Measurements from ENCODE around the gene LMBRD2. TPM values are rescaled to one million over a fixed set of nuclear protein-coding genes. Genes with fewer than 3 reads are reported as not detected.
"Not testable (repeated sequence)": the region's sequence is repeated elsewhere in the genome, so short reads cannot be mapped to it uniquely, and the experiment has no call there.

Gene LMBRD2
- 1 to 10 TPM; 2.3 to 3.1 (median 2.6) TPM for polyA plus RNA-seq

DNA sequence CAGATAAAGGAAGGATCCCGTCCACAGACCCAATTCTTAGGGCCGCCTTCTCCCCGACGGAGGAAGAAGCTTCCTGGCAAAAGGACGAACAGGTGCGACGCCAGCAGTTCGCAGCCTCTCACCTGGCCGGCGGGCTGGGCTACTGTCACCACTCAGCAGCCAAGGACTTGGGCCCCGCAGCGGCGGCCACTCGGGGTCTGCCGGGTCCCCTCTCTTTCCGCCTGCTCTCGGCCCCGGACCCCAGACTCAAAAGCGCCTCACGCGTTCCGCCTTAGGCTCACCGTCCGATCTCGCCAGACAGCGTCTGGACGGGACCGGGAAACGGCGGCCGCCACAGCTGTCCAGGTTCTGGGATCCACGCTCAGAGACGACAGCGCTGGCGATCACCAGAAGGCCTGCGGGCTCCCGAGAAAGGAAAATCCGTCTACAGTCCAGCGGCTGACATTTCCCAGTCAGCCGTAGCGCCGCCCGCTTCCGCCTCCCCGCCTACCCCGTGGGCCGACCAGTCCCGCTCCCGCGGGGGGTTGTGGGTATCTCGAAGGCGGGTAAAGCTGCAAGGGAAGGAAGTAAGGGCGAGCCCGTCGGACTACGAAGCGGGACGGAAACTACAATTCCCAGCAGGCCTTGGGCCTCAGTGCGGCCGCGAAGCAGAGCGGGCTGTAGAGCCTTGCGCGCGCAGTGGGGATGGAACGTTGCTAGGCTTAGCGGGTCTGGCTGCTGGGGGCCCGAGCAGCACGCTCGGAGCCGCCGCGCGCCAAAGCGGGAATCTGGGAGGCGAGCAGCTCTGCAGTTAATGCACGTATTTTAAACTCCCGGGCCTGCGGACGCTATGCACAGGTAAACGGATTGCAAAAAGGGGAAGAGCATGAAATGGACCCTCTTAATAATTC, at the start of gene LMBRD2, which contains the start of gene SKP2:
Gene LMBRD2, minus strand, starts transcription at position 454 of the 890 bp plus-strand sequence. CDS start 8,538 bp downstream, outside the sequence.
Gene SKP2, plus strand, starts transcription at position 678 of the 890 bp plus-strand sequence. Its CDS starts 152 bp downstream, at position 830.
- WGBS, 3 donors = 0% methylated on average over 81 of the region's 81 CpGs
- H3K27ac ChIP-seq (ENCODE audit: low read depth, low read length) = no peak within 1 kb of the TSS

GRCh38 chr5:36200513-36200912, 48.8 kb upstream of the LMBRD2 start:
- no peak overlapping the region for H3K27ac ChIP-seq (ENCODE audit: low read depth, low read length)
- 86 to 88% (median 88%) methylated on average over 4 of the region's 4 CpGs for WGBS, 3 donors

- no peak overlapping the region for H3K27ac ChIP-seq (ENCODE audit: low read depth, low read length)
- 70 to 80% (median 72%) methylated on average over 2 of the region's 2 CpGs for WGBS, 3 donors
Observed at GRCh38 chr5:36199620-36200019, 47.9 kb upstream of the LMBRD2 start.

DNA sequence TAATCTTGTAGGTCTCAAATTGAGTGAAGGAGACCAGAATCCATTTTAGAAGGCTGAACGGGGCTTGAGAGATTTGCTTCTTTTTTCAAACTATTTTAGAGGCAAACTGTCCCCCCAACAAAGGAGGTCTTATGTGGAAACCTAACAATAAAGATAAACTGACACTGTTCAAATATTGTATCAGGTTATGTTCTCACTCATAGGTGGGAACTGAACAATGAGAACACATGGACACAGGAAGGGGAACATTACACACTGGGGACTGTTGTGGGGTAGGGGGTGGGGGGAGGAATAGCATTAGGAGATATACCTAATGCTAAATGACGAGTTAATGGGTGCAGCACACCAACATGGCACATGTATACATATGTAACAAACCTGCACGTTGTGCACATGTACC, 47.1 kb upstream of the LMBRD2 start:
- not testable (repeated sequence) for H3K27ac ChIP-seq (ENCODE audit: low read depth, low read length)
- 56 to 94% (median 85%) methylated on average over 2 to 3 of the region's 3 CpGs for WGBS, 3 donors

DNA sequence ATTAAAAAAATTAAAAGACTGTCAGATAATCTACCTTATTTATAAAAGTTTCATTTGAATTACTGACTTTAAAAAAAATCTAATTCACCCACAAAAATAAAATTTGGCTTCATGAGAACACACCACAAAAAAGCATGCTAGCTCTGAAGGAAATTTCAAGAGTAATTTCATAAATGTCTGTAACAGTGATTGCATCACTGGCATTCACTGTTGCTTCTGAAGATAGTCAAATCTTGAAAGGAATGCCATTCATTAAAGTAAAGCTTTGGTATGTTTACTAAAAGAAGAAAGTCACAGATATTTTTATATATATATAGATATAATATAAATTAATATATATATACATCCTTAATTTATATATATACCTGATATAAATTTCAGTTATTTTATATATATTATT, 46.6 kb upstream of the LMBRD2 start:
- H3K27ac ChIP-seq (ENCODE audit: low read depth, low read length) = no peak overlapping the region

DNA sequence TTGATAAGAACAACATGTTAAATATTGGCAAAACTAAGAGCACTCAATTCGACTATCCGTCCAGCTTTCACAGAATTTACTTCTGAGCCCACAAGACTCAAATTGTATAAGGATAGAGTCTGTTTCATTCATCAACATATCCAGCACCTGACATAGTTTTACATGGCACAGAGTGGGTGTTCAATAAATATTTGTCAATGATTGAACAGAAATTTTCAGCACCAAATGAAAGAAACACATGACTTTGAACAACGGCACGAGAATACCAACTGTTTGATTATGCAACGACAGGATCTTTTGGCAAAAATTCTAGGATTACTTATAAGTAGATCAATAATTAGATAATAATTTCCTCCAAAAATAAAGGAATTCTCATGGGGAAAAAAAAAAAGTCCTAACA, 42.1 kb upstream of the LMBRD2 start:
- 67 to 97% (median 96%) methylated on average over 5 of the region's 5 CpGs for whole genome bisulfite sequencing, 3 donors
- no peak overlapping the region for H3K27ac ChIP-seq (ENCODE audit: low read depth, low read length)

- not testable (repeated sequence) for H3K27ac ChIP-seq (ENCODE audit: low read depth, low read length)
- WGBS, 3 donors = 89 to 97% (median 90%) methylated on average over 2 to 4 of the region's 4 CpGs
Observed at GRCh38 chr5:36184408-36184807, 32.7 kb upstream of the LMBRD2 start.

DNA sequence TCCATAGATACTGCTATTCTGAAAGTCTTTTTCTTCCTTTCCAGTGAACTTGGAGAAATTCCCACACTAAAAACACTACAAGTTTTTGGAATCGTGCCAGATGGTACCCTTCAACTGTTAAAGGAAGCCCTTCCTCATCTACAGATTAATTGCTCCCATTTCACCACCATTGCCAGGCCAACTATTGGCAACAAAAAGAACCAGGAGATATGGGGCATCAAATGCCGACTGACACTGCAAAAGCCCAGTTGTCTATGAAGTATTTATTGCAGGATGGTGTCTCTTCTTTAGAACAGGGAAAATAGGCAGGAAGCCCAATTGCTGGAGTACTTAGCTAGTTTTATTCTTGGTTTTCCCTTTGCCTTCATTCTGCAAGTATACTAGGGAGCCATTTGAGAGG, 30.1 kb upstream of the LMBRD2 start:
- H3K27ac ChIP-seq (ENCODE audit: low read depth, low read length) = no peak overlapping the region
- 67 to 73% (median 69%) methylated on average over 2 of the region's 2 CpGs for WGBS, 3 donors

- H3K27ac ChIP-seq (ENCODE audit: low read depth, low read length) = no peak overlapping the region
- WGBS, 3 donors = 88 to 93% (median 93%) methylated on average over 2 of the region's 2 CpGs
Observed at GRCh38 chr5:36180556-36181350, 29.1 kb upstream of the LMBRD2 start.

- 80 to 88% (median 83%) methylated on average over 4 of the region's 4 CpGs for WGBS, 3 donors
- H3K27ac ChIP-seq (ENCODE audit: low read depth, low read length) = no peak overlapping the region
Observed at GRCh38 chr5:36179950-36180349, 28.3 kb upstream of the LMBRD2 start.

DNA sequence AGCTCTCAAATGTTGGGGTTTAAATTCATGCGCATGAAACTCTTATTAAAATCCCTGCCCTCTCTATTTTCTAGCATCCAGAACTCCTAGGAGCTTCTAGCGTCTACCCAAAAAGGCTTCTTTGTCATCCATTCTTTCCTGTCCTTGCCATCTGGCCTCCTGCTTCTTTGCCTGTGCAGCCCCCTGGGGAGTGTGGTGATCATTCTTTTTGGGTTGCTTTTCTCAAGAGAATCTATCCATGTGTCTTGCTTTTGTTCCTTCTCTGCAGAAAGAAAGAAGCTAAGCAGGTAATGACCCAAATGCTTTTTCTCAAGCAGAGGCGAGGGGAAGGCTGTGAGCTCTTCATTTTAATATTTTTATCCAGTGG, 26.8 kb upstream of the LMBRD2 start:
- 88 to 92% (median 92%) methylated on average over 3 of the region's 3 CpGs for WGBS, 3 donors
- no peak overlapping the region for H3K27ac ChIP-seq (ENCODE audit: low read depth, low read length)

DNA sequence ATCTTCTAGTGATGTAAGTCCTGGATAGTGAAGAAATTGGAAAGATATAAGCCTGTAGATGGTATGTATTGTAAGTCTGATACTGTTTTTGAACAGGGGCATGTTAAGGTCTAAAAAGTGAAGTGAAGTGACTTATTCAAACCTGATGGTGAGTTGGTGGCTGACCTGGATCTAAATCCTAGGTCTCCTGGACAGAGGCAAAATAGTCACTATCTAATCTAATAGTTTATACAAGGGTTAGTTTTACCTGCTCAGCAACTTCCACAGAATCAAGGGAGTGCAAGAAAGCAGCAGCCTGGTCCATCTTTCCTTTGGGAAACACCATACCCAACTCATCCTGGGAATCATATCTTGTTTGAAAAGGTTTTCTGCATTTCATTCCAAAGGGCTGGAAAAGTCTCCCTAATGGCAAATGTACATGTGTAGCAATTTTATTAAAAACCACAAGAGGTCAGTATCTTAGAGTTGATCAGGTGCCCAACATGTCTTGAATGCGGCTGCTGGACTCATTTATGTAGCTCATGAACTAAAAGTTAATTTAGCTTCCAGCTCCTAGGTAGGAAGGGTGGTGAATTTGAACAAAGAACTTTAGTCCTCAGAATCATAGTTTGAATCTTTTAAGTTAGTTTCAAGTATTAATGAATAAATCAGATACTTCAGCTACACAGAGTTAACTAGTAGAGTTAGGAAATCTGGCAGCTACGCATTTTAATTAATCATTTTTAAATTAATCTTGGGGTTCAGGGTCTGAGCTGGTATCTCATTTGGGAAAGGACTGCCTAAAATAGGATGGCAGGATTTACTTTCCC, 26.2 kb upstream of the LMBRD2 start:
- 46 to 74% (median 67%) methylated on average over 2 of the region's 2 CpGs for WGBS, 3 donors

GRCh38 chr5:36177154-36177553, 25.5 kb upstream of the LMBRD2 start:
- H3K27ac ChIP-seq (ENCODE audit: low read depth, low read length) = no peak overlapping the region
- WGBS, 3 donors = 71 to 88% (median 88%) methylated on average over 2 of the region's 2 CpGs

More for the DNA sequence above, 26.2 kb upstream of the LMBRD2 start:
- H3K27ac ChIP-seq (ENCODE audit: low read depth, low read length) = no peak overlapping the region

- no peak overlapping the region for H3K27ac ChIP-seq (ENCODE audit: low read depth, low read length)
- 87 to 89% (median 88%) methylated on average over 5 of the region's 5 CpGs for WGBS, 3 donors
Observed at GRCh38 chr5:36175043-36175442, 23.4 kb upstream of the LMBRD2 start.

DNA sequence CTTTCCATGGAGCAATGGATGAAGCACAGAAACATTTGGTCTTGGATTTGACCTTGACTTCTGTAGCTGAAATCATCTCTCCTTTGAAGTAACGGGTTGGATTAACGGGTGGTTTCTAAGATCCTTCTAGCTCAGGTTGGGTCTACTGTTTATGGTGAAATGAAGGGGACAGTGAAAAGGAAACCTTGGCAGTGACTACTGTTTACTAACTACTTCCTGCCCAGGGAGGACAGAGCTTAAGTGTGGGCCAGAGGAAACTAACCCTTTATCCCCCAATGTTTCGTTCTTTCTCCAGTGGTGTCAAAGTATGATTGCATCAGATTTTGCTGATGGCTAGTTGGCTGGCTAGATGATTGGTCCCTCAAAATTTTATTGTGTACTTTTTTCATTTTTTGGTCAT, 22.4 kb upstream of the LMBRD2 start:
- 57 to 77% (median 60%) methylated on average over 3 of the region's 3 CpGs for WGBS, 3 donors
- no peak overlapping the region for H3K27ac ChIP-seq (ENCODE audit: low read depth, low read length)

DNA sequence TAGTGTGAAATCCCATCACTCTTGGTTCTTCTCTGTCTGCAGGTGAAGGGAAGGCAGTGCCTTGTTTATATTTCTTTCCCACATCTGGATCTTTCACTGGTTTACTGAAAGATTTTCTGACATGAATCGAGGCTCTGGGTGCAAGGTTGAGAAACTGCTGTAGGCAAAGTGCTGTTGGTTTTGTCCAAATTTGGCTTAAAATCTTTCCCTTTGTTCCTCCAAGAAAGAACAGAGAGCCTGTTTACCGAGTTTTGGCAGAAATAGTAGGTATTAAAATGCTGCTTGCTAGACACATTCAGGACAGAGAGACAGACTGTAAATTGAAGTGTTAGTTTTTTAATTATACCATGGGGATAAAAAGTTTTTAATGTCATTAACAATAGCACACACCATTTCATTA, 21.7 kb upstream of the LMBRD2 start:
- no peak overlapping the region for H3K27ac ChIP-seq (ENCODE audit: low read depth, low read length)
- WGBS, 3 donors = 68 to 85% (median 74%) methylated on average over 2 of the region's 2 CpGs

DNA sequence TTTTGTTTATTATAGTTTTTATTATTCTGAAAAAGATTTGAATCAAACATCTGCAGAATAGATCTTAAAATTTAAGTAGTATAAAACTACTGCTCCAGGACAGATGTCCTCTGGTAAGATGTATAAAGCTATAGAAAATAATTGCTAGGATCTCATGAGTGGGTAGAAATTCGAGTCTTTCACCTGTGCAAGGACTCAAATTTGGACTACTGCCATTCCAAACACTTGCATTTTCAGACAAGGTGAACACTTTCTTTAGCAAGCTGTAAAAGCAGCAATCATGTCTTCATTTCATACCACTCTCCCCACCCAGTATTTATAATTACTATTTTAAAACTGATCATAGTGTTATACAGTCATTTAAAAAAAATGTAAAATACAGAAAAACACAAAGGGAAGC, 20.9 kb upstream of the LMBRD2 start:
- 24 to 86% (median 85%) methylated on average over 1 of the region's 1 CpG for WGBS, 3 donors
- no peak overlapping the region for H3K27ac ChIP-seq (ENCODE audit: low read depth, low read length)

DNA sequence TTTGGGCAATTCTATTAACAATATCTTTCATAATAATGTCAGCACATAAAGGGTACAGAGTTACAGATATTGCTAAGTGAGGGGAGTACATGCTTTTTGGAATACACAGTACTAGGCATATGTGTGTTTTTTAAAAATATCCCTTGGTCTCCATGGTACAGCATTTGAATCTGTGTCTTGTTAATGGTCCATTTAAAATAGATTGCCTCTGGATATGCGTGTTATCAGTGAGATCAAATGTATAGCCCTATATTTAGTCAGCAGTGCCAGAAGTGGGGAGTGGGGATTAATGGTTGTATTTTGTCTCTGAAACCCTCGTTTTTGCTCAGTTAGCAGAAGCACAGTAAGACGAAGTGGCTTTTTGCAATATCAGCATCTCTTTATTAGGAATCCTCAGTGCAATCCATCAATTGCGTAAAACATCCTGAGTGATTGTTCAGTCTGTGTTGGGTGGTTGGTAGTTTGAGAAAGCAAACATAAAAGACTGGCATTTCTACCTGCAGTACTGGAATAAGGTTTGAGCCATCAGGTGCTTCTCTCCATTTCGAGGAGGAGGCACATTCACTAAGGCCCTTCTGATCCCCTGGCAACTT, 19.2 kb upstream of the LMBRD2 start:
- 67 to 80% (median 74%) methylated on average over 5 of the region's 5 CpGs for WGBS, 3 donors
- H3K27ac ChIP-seq (ENCODE audit: low read depth, low read length) = no peak overlapping the region
